HG03025 (cell line): ENCODE results near the gene BMERB1.
"Not testable (repeated sequence)": the region's sequence is repeated elsewhere in the genome, so short reads cannot be mapped to it uniquely, and the experiment has no call there.

ENCODE experiments used
- ATAC-seq: cut with Tn5 transposase; IDR thresholded peaks from one replicate; pipeline ENCODE4 v1.9.1; 2021; ENCODE audit warnings: mild to moderate bottlenecking, moderate library complexity; ENCODE audit not compliant: unreplicated experiment, low FRiP score

Gene BMERB1

DNA sequence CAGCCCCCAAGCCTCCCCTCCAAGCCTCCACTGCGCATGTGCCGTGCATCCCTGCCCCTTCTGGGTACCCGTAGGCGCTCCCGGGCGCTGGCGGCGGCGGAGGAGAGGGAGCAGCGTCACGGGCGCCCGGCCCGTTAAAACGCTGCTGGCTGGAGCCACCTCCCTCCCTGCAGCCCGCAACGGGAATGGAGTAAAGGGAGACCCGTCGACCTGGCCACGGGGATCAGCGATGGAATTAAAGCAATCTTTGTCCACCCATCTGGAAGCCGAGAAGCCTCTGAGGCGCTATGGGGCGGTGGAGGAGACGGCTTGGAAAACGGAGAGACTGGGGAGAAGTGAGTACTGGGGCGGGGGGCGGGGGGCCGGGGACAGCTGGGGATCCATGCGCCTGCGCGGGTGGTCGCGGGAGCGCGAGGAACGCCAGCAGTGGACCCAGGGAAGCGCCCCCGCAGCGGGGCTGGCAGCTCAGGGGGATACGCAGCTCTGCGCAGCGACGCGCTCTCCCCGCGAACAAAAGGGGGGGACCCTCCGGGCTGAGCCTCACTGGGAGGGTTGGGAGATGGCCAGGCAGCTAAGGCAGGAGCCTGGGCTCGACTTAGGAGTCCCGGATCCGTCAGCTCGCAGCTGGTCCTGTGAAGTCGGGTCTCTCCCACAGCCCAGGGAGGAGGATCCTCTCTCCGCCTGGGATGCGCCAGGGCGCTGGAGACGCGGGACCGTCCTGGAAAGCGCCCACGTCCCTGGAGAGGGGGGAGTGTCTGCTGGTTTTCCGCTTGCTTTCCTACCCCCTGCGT, at the start of gene BMERB1:
Gene BMERB1 (plus strand): TSS at position 164 of the 791 bp plus-strand sequence. CDS start 66 bp downstream, at position 230.
- ATAC-seq: no peak

DNA sequence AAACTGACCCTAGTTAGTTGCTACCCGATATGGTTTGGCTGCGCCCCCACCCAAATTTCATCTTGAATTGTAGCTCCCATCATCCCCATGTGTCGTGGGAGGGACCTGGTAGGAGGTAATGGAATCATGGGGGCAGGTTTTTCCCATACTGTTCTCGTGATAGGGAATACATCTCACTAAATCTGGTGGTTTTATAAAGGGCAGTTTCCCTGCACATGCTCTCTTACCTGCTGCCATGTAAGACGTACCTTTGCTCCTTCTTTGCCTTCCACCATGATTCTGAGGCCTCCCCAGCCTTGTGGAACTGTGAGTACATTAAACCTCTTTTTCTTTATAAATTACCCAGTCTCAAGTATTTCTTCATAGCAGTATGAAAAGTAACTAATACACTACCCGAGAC, 46.3 kb upstream of the BMERB1 start:
- ATAC-seq: not testable (repeated sequence)

DNA sequence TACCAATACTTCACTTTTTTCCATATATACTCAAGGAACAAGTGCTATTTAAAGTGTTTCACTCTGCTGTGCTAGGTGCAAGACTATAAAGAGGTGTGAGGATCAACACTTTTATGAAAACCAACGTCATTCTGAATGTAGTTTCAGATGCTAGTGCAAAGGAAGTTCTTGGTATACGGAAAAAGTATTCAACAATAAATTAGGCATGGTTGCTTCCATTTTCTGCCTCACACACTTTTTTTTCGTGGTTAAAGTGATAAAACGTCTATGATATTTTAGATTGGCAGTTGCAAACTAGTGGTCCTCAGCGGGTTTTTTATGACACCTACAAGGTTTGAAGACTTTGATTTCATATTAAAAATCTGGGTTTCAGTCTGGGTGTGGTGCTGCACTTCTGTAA, 44.5 kb upstream of the BMERB1 start:
- not testable (repeated sequence) for ATAC-seq

DNA sequence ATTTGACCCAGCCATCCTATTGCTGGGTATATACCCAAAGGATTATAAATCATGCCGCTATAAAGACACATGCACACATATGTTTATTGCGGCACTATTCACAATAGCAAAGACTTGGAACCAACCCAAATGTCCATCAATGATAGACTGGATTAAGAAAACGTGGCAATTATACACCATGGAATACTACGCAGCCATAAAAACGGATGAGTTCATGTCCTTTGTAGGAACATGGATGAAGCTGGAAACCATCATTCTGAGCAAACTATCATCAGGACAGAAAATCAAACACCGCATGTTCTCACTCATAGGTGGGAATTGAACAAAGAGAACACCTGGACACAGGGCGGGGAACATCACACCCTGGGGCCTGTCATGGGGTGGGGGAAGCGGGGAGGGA, 41.4 kb upstream of the BMERB1 start:
- ATAC-seq: not testable (repeated sequence)

- not testable (repeated sequence) for ATAC-seq
Measured at GRCh38 chr16:15395631-15396508, 38.5 kb upstream of the BMERB1 start, which contains the start of gene MPV17L. Gene MPV17L (plus strand): TSS chr16:15395754. CDS start chr16:15395898, 144 bp downstream.

GRCh38 chr16:15396509-15396829, 37.9 kb upstream of the BMERB1 start:
- not testable (repeated sequence) for ATAC-seq

DNA sequence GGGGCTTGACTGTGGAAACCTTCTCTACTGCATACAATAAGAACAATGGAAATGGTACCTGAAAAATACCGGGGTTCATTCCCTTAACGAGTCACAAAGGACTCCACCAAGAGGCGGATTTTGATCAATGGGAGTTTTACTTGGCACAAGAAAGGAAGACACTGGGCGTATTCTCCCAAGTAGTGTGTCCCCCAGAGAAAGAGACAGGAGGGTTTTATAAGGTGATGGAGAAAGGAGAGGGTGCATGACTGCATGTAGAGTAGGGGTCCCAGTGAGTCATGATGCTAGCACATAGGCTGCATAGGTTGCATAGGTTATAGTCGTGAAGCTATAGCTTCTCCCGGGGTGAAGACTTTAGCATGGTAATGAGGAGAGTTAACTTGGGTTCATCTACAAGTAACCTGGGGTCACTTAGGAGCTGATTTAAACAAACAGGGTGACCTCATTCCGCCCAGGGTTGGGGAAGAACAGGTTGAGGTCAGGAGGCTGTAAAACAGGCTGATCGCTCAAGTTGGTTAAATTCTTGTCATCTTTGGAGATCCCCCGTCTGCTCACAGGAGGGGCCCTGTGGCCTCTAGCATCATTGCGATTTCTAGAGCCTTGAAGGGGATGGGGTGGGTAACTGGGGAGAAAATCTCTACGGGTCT, 37.3 kb upstream of the BMERB1 start:
- ATAC-seq: no peak

- ATAC-seq: no peak
Measured at GRCh38 chr16:15398618-15399316, 35.6 kb upstream of the BMERB1 start.

GRCh38 chr16:15399317-15399716, 35.1 kb upstream of the BMERB1 start:
- ATAC-seq: no peak

GRCh38 chr16:15400314-15400713, 34.1 kb upstream of the BMERB1 start:
- ATAC-seq: not testable (repeated sequence)

DNA sequence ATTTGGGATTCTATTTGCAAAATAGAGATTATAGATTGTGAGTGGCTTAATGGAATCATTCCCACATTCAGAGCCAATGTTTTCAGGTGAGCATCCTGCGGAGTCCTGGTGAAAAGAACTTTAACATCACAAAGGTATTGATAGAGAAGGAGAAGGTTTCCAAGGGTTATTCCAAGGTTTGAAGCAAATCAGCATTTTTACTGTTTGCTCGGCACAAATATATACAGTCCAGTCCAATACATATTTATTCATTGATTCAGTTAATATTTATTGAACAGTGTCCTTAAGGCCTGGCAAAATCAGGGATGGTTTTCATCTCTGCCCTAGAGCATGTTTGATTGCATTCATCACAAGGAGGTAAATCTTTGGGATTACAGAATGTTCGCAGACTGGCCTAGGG, 32.4 kb upstream of the BMERB1 start:
- no peak for ATAC-seq

GRCh38 chr16:15403392-15403995, 30.9 kb upstream of the BMERB1 start:
- no peak for ATAC-seq

- not testable (repeated sequence) for ATAC-seq
Measured at GRCh38 chr16:15404091-15404490, 30.3 kb upstream of the BMERB1 start.

DNA sequence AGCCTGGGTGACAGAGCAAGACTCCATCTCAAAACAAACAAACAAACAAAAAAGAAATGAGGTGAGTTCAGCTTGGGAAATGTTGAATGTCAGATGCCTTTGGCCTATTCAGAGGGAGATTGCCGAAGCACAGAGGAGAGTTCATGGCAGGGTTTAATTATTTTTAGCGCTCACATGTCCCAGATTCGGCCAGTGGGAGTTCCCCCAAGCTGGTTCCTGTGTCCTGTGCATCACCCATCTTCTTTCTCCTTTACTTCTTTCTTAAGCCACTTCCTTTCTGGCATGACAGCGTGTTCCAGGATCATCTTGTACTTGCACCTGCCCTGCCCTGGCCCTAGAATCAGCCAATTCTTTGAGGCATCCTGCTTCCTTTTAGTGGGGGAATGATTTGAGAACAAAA, 29.6 kb upstream of the BMERB1 start:
- no peak for ATAC-seq

GRCh38 chr16:15407756-15408155, 26.6 kb upstream of the BMERB1 start:
- ATAC-seq: not testable (repeated sequence)

GRCh38 chr16:15409476-15409875, 24.9 kb upstream of the BMERB1 start:
- ATAC-seq: not testable (repeated sequence)

DNA sequence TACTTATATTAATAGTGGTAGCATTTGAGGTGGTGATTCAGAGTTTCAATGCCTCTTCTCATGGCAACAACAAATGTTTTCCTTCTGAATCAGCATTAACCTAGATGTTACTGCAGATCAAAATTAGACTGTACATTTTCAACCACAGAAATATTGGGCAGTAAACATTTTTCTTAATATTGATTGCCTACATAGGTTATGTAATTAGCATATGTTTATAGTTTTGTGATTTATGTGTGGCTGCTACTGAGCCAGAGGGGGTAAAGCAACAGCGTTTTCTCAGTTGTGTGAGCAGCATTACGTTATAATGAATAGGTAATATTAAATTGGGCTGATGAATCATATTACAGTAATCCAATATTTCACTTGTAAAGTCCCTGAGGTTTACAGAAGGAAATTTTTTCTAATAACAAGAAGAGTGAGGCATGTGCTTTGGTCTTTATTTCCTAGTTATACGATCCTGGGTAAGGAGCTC, 18.8 kb upstream of the BMERB1 start:
- ATAC-seq: no peak

GRCh38 chr16:15417197-15417596, 17.2 kb upstream of the BMERB1 start:
- ATAC-seq: no peak

DNA sequence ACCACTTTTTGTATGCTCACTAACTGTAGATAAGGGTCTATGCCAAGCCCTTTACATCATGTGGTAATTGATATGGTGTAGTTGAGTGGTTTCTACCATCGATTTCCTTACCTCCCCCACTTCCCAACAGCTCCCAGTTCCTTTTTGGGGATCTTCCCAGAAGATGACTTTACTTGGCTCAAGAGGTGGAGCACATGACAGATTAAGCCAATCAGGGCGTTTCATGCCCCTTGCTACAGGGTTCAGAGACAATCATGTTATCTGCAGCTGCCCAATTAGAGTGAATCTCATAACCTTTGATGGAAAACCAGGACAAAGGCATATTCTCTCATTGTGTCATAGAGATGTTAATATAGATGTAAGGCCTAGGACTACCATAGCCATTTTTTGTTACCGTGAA, 16.2 kb upstream of the BMERB1 start:
- ATAC-seq: no peak

- ATAC-seq: not testable (repeated sequence)
Measured at GRCh38 chr16:15421696-15422095, 12.7 kb upstream of the BMERB1 start.
